GM19351 (cell line): ENCODE results near the gene TNNC2.
A peak's percentile ranks its signal among the peaks of the same experiment; 100 is the strongest.
"Not testable (repeated sequence)": the region's sequence is repeated elsewhere in the genome, so short reads cannot be mapped to it uniquely, and the experiment has no call there.

Experiments
- ATAC-seq: cut with Tn5 transposase; IDR thresholded peaks from one replicate; pipeline ENCODE4 v1.9.1; 2021; ENCODE audit warnings: mild to moderate bottlenecking, moderate library complexity; ENCODE audit not compliant: unreplicated experiment

TNNC2 gene

DNA sequence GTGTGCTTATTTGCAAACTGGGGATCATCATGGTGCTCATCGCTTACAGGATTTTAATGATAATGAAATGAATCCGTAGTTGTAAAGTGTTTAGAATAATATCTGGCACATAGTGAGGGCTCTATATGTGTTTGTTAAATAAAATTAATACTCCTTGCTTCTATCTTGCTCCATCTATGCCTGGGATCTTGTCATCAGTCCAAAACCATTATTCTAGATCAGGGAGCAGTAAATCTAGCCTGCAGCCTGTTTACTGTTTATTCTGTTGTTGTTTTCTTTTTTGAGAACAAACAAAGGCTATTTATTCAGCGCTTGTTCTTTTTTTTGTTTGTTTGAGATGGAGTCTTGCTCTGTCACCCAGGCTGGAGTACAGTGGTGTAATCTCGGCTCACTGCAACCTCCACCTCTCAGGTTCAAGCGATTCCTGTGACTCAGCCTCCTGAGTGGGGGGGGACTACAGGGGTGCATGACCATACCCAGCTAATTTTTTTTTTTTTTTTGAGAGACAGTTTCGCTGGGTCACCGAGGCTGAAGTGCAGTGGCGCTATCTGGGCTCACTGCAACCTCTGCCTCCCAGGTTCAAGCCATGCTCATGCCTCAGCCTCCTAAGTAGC is 22.0 kb upstream of the TNNC2 start:
- no peak for ATAC-seq

- ATAC-seq, result no peak
These were observed 21.3 kb upstream of the TNNC2 start for GRCh38 chr20:45848421-45848820.

- ATAC-seq, result no peak
These were observed 18.3 kb upstream of the TNNC2 start for GRCh38 chr20:45845452-45845851.

- no peak for ATAC-seq
These were observed 16.4 kb upstream of the TNNC2 start for GRCh38 chr20:45843506-45843905.

DNA sequence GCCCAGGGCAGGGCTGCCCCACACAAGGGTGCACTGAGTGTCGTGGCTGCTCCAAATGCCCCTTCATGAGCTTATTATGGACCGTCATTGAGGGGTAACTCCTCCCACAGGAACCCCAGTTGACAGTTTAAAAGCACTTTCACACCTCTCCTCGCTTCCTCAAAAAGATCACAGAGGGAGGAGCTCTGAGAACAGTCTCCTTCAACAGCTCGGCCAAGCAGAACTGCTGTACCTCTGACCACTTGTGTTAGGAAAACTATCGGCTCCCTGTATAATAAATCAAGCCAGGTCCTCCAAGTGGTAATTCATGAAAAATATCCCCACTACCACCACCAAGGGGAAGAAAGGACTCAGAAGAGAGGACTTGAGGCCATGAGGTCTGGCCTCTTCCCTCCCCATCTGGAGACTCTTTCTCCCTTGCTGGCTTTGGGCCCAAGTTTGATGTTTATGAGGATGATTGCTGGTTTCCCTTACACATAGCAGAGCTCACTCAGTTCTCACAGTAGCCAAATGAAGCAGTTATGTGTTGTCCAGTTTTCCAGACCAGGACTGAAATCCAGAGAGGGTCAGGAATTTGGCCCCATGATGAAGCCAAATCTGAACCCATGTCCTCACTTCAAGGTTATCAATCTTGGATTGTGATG is 15.2 kb upstream of the TNNC2 start:
- ATAC-seq, result peak; percentile 84

DNA sequence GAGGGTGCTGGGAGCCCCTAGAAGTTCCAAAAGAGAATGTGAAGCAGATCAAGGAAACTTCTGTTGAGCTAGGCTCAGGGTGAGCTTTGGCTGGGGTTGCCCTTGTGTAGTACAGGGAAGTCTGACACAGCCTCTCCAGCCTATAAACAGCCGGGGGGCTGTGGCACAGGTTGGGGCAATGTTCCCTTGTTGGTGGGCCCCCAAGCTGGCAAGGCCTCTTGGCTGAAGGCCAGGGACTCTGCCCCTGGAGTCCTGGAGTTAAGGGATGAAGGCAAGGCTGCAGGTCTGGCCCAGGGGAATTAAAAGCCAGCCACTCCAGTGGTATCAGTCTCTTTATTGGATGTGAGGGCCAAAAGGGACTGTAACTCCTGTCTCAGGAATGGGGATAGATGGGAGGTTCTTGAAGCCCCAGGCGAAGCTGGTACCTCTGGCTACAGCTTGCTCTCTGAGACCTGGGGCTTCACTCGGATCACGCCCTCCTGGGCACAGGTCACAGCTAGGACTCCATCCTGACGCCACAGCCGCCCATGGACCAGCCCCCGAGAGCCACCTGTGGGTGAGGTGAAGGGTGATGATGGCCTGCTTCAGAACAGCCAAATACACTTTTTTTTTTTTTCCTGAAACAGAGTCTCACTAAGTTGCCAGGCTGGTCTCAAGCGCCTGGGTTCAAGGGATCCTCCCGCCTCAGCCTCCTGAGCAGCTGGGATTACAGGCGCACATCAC is 14.5 kb upstream of the TNNC2 start:
- ATAC-seq, result no peak

DNA sequence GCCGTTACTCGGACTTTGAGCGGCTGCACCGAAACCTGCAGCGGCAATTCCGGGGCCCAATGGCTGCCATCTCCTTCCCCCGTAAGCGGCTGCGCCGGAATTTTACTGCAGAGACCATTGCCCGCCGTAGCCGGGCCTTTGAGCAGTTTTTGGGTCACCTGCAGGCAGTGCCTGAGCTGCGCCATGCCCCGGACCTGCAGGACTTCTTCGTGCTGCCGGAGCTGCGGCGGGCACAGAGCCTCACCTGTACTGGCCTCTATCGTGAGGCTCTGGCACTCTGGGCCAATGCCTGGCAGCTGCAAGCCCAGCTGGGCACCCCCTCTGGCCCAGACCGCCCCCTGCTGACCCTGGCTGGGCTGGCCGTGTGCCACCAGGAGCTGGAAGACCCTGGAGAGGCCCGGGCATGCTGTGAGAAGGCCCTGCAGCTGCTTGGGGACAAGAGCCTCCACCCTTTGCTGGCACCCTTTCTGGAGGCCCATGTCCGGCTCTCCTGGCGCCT is 13.6 kb upstream of the TNNC2 start:
- no peak for ATAC-seq

DNA sequence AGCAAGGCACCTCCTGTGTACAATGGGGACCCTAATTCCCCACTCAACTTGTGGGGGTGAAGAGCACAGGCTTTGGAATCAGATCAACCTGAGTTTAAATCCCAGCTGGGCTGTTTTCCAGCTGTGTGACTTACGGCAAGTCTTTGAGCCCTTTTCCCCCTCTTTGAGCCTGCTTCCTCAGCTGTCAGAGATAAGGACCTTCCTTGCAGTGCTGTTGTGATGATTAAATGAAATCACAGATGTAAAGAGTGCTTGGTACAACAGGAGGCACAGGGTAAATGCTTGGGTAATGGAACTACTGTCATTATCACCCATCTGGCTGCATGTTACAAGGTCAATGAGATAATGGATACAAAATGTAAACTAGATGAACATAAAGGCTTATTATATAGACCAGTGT is 9.7 kb upstream of the TNNC2 start:
- no peak for ATAC-seq

DNA sequence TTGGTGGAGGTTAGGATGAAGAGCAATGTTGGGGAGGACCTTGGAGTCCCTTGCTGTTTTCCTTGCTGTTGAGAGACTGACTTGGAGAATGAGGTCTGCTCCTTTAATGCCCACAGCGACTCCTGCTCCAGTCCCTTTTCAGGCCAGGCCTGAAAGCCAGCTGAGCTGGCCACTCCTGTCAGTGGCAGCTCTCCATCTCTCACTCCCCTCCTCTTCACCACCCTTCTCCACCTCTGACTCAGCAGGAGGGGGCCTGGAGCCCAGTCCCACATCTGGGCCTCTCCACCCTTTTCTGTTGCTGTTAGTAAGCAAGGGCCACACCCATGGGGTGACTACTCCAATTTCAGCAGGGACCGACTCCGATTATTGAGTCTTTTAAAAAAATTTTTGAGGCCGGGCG is 8.7 kb upstream of the TNNC2 start:
- ATAC-seq, result no peak

- no peak for ATAC-seq
These were observed 8.2 kb upstream of the TNNC2 start for GRCh38 chr20:45835329-45835765.

GRCh38 chr20:45834797-45835161 is 7.7 kb upstream of the TNNC2 start:
- ATAC-seq, result no peak

GRCh38 chr20:45833883-45834796 is 7.0 kb upstream of the TNNC2 start:
- no peak for ATAC-seq

- ATAC-seq, result no peak
These were observed 6.1 kb upstream of the TNNC2 start, which contains the start of gene SNX21 for GRCh38 chr20:45833030-45833882. TSS of gene SNX21 (plus strand) at chr20:45833799. CDS start at chr20:45833920, 121 bp downstream.

DNA sequence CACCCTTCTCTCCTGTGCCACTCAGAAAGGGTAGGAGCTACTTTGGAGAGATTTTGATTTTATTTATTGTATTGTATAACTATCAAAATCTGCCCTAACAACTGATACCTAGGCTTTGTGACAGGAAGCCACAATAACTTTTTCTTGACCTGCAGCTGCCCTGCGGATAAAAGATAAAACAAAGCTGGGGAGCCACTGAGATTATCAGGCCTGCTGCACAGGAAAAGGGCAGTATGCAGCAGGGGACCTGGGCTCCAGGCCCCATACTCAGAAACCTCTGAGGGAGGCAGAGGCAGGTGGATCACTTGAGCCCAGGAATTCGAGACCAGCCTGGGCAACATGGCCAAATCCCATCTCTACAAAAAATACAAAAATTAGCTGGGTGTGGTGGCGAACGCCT is 5.5 kb upstream of the TNNC2 start:
- ATAC-seq, result no peak

GRCh38 chr20:45829673-45830106 is 2.6 kb upstream of the TNNC2 start:
- not testable (repeated sequence) for ATAC-seq

GRCh38 chr20:45828589-45828988 is 1.5 kb upstream of the TNNC2 start:
- ATAC-seq, result no peak

DNA sequence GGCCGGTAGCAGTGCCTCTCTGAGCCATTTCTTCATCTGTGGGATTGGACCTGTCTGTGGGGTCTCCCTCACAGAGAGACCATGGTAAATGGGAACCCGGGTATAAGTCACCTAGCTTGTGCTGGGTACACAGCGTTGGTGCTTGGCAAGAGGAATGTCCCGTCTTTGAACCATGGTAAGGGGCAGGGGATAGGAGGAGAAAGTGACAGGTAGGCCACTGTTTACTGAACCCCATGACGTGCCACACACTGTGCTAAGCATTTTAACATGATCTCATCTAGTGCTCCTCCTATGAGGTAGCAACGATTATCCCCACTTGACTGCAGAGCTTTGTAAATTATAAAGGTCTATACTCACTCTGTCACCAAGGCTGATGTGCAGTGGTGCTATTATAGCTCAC is 600 bp upstream of the TNNC2 start:
- no peak for ATAC-seq

- ATAC-seq, result no peak
These were observed 612 bp downstream of the TNNC2 start for GRCh38 chr20:45826381-45827019.
